GM18867 (cell line): ENCODE data around the gene IPO13.

Source experiments
- ATAC-seq: cut with Tn5 transposase; IDR thresholded peaks from one replicate; pipeline ENCODE4 v1.9.1; 2021; ENCODE audit warnings: mild to moderate bottlenecking, moderate library complexity; ENCODE audit not compliant: unreplicated experiment

Gene IPO13

GRCh38 chr1:43970911-43971310 lies 24.2 kb downstream of the IPO13 start:
- ATAC-seq = no peak

- no peak for ATAC-seq
Observed at GRCh38 chr1:43971336-43971980, 24.7 kb downstream of the IPO13 start.

- ATAC-seq = no peak
Observed at GRCh38 chr1:43973981-43974442, 27.3 kb downstream of the IPO13 start.

- peak; percentile 66 for ATAC-seq
Observed at GRCh38 chr1:43974443-43975248, 27.9 kb downstream of the IPO13 start, which contains the start of gene ATP6V0B. ATP6V0B (plus strand) TSS chr1:43974960; CDS start chr1:43975041, 81 bp downstream.

GRCh38 chr1:43975249-43975961 lies 28.7 kb downstream of the IPO13 start:
- peak; percentile 4 for ATAC-seq

- no peak for ATAC-seq
Observed at GRCh38 chr1:43976045-43976444, 29.3 kb downstream of the IPO13 start.

- no peak for ATAC-seq
Observed at GRCh38 chr1:43976890-43977289, 30.1 kb downstream of the IPO13 start.

GRCh38 chr1:43977376-43978263 lies 30.9 kb downstream of the IPO13 start:
- no peak for ATAC-seq

- no peak for ATAC-seq
Observed at GRCh38 chr1:43978264-43978550, 31.5 kb downstream of the IPO13 start.

- no peak for ATAC-seq
Observed at GRCh38 chr1:43978551-43979260, 32.0 kb downstream of the IPO13 start, which contains the start of gene B4GALT2. B4GALT2 (plus strand) TSS chr1:43979210; CDS start chr1:43981161, 1,951 bp downstream.

GRCh38 chr1:43979261-43979527 lies 32.4 kb downstream of the IPO13 start:
- no peak for ATAC-seq

- ATAC-seq = no peak
Observed at GRCh38 chr1:43979528-43980254, 32.9 kb downstream of the IPO13 start.

- no peak for ATAC-seq
Observed at GRCh38 chr1:43980255-43981134, 33.7 kb downstream of the IPO13 start.

GRCh38 chr1:43981135-43981491 lies 34.4 kb downstream of the IPO13 start:
- no peak for ATAC-seq

GRCh38 chr1:43981636-43982035 lies 34.9 kb downstream of the IPO13 start:
- ATAC-seq = no peak

GRCh38 chr1:43982241-43982640 lies 35.5 kb downstream of the IPO13 start:
- ATAC-seq = no peak

- ATAC-seq = no peak
Observed at GRCh38 chr1:43982808-43983207, 36.1 kb downstream of the IPO13 start.

- no peak for ATAC-seq
Observed at GRCh38 chr1:43983253-43983899, 36.6 kb downstream of the IPO13 start.
